GM12878 (cell line): Measurements from ENCODE around the gene CMSS1.

ENCODE experiments used
- EP300 ChIP-seq, 2 experiments: fragments of 150-350 bp in 1 of 2; IDR thresholded peaks; 2 replicates each; pipeline ENCODE4 v1.6.1; 2011 to 2012; ENCODE audit warnings: low read depth in 2 of 2, low read length in 2 of 2, borderline replicate concordance in 1 of 2, improper control_type of control experiment in 1 of 2, inconsistent platforms in 1 of 2; ENCODE audit not compliant: control insufficient read depth in 1 of 2
- NFIC ChIP-seq: IDR thresholded peaks from 2 replicates; pipeline ENCODE4 v1.6.1; 2012; ENCODE audit warnings: low read depth, mild to moderate bottlenecking, inconsistent platforms, low read length, moderate library complexity

- TF ChIP-seq EP300 (IDR thresholded peaks at IDR 0.05; ENCODE audit: borderline replicate concordance in 1 of 2, control insufficient read depth in 1 of 2, low read depth in 2 of 2, low read length in 2 of 2) (no peak), NFIC (no peak)
These were observed 19.0 kb downstream of the CMSS1 start for GRCh38 chr3:99836681-99837080.
